OCI-LY7 (cell line): ENCODE data around the gene CREB3L1. TPM values are rescaled to one million over a fixed set of nuclear protein-coding genes. Genes with fewer than 3 reads are reported as not detected.

Experiments
- BruUV-seq: library from RNA; stranded (reverse); fragments of 400-500 nt; replicated peaks from 2 replicates; lab custom pipeline; 2021; lab: Mats Ljungman, UMichigan
- CTCF ChIA-PET: fragments of 300-600 bp; sonication (Branson Sonifier 250); formaldehyde crosslinking; loops from one replicate; lab custom pipeline; 2022; ENCODE audit warnings: antibody characterized with exemption; ENCODE audit not compliant: unreplicated experiment; lab: Charles Lee
- POLR2A ChIA-PET: fragments of 300-600 bp; sonication (Branson Sonifier 250); formaldehyde crosslinking; loops from one replicate; lab custom pipeline; 2022; ENCODE audit warnings: antibody characterized with exemption; lab: Charles Lee
- DNase-seq: peaks from one replicate; pipeline ENCODE4 v3.0.0-alpha.2; 2015; ENCODE audit warnings: low spot score
- H2AFZ ChIP-seq: fragments of 200-600 bp; sonication (generic), shearing (Covaris generic); 2 replicates; pipeline ENCODE4 v1.6.1; 2014; ENCODE audit warnings: mild to moderate bottlenecking, antibody characterized with exemption, low read length, moderate library complexity
- H3K27ac ChIP-seq: fragments of 200-600 bp; sonication (generic); 2 replicates; pipeline ENCODE4 v1.5.1; 2014; ENCODE audit warnings: mixed run types, low read depth, mild to moderate bottlenecking, moderate library complexity, low read length, inconsistent platforms; ENCODE audit not compliant: poor library complexity, severe bottlenecking
- H3K36me3 ChIP-seq: fragments of 200-600 bp; sonication (generic); 2 replicates; pipeline ENCODE4 v1.6.1; 2014; ENCODE audit warnings: mild to moderate bottlenecking, antibody characterized with exemption, low read length, moderate library complexity, mixed read lengths; ENCODE audit not compliant: insufficient read depth
- H3K4me1 ChIP-seq: fragments of 200-600 bp; sonication (generic); 2 replicates; pipeline ENCODE4 v1.5.1; 2014; ENCODE audit warnings: mild to moderate bottlenecking, low read length; ENCODE audit not compliant: insufficient read depth, poor library complexity, severe bottlenecking
- H3K4me2 ChIP-seq: fragments of 200-600 bp; sonication (generic); 2 replicates; pipeline ENCODE4 v1.6.1; 2014; ENCODE audit warnings: mild to moderate bottlenecking, low read length
- H3K4me3 ChIP-seq: fragments of 200-600 bp; sonication (generic); 2 replicates; pipeline ENCODE4 v1.5.1; 2014; ENCODE audit warnings: mild to moderate bottlenecking, low read depth, low read length; ENCODE audit not compliant: poor library complexity, severe bottlenecking
- H3K79me2 ChIP-seq: fragments of 200-600 bp; sonication (generic); 2 replicates; pipeline ENCODE4 v1.6.1; 2016; ENCODE audit warnings: low read depth, mild to moderate bottlenecking, low read length, moderate library complexity, mixed read lengths; ENCODE audit not compliant: insufficient read depth
- H3K9me2 ChIP-seq: fragments of 200-600 bp; sonication (generic); 2 replicates; pipeline ENCODE4 v1.6.1; 2016; ENCODE audit warnings: mild to moderate bottlenecking, low read length, mixed read lengths; ENCODE audit not compliant: insufficient read depth
- H3K9me3 ChIP-seq: fragments of 200-600 bp; sonication (generic); 2 replicates; pipeline ENCODE4 v1.6.1; 2014; ENCODE audit warnings: mild to moderate bottlenecking, mixed run types, low read length, mixed read lengths
- H4K20me1 ChIP-seq: fragments of 200-600 bp; sonication (generic); 2 replicates; pipeline ENCODE4 v1.6.1; 2014; ENCODE audit warnings: mild to moderate bottlenecking, antibody characterized with exemption, low read length, moderate library complexity, mixed read lengths; ENCODE audit not compliant: insufficient read depth
- CTCF ChIP-seq: fragments of 200-600 bp; sonication (generic); conservative IDR thresholded peaks from 2 replicates; pipeline ENCODE4 v1.5.1; 2014; ENCODE audit warnings: mild to moderate bottlenecking, antibody characterized with exemption, low read length, moderate library complexity, mixed read lengths
- EZH2phosphoT487 ChIP-seq: fragments of 200-600 bp; sonication (generic); IDR thresholded peaks from 2 replicates; pipeline ENCODE4 v1.6.1; 2018; ENCODE audit warnings: low read depth, borderline replicate concordance, mild to moderate bottlenecking, mixed run types, antibody characterized with exemption, low read length, moderate library complexity, mixed read lengths
- intact Hi-C: fragments of 100-400 bp; cut with micrococcal nuclease; formaldehyde crosslinking; loops from one replicate; pipeline ENCODE4 v1.10.0; 2022; ENCODE audit not compliant: unreplicated experiment
- total RNA-seq, 2 experiments: library from RNA; depleted of rRNA in 1 of 2; stranded (reverse); fragments of >200 nt in 1 of 2; shearing (Covaris generic) in 1 of 2; gene quantifications; 2 replicates each; pipeline ENCODE4 v1.2.3, GENCODE V29; 2014 to 2022

The CREB3L1 gene
- total RNA-seq, 2 experiments from 2014 or later, result 0.17 TPM; not detected in 1

- no peak overlapping the region for H3K27ac ChIP-seq
- no peak overlapping the region for H3K4me2 ChIP-seq
- DNase-seq, result no peak
- no peak overlapping the region for H2AFZ ChIP-seq
- intact Hi-C loops, result no loop called here
- ChIA-PET CTCF (no interaction called here), POLR2A (no interaction called here)
- H3K9me3 ChIP-seq, result no peaks in the 10 kb centered on the region
- H4K20me1 ChIP-seq, result no peaks in the 10 kb centered on the region
- TF ChIP-seq CTCF (no peak), EZH2phosphoT487 (no peak)
- H3K79me2 ChIP-seq, result no peaks in the 10 kb centered on the region
- no peaks in the 10 kb centered on the region for H3K36me3 ChIP-seq
- BruUV-seq, result no TSS peak
- H3K4me1 ChIP-seq, result no peaks in the 10 kb centered on the region
- no peak overlapping the region for H3K4me3 ChIP-seq
- no peaks in the 10 kb centered on the region for H3K9me2 ChIP-seq
Observed at GRCh38 chr11:46279126-46280099, 2.0 kb downstream of the CREB3L1 start.

GRCh38 chr11:46280706-46281105 is 3.2 kb downstream of the CREB3L1 start:
- CTCF ChIA-PET, result no interaction called here
- intact Hi-C loops, result no loop called here
- Histone ChIP-seq H3K9me3 (no peaks in the 10 kb centered on the region), H2AFZ (no peak overlapping the region), H4K20me1 (no peaks in the 10 kb centered on the region), H3K27ac (no peak overlapping the region), H3K4me2 (no peak overlapping the region), H3K4me1 (no peaks in the 10 kb centered on the region), H3K9me2 (no peaks in the 10 kb centered on the region), H3K36me3 (no peaks in the 10 kb centered on the region), H3K4me3 (no peak overlapping the region), H3K79me2 (no peaks in the 10 kb centered on the region)
- POLR2A ChIA-PET, result no interaction called here
- TF ChIP-seq CTCF, result no peak
- no peak for TF ChIP-seq EZH2phosphoT487
- DNase-seq, result no peak
- no TSS peak for BruUV-seq

GRCh38 chr11:46281371-46281831 is 3.9 kb downstream of the CREB3L1 start:
- Histone ChIP-seq H3K4me1 (no peaks in the 10 kb centered on the region), H3K27ac (no peak overlapping the region), H3K9me2 (no peaks in the 10 kb centered on the region), H3K79me2 (no peaks in the 10 kb centered on the region), H3K4me2 (no peak overlapping the region), H2AFZ (no peak overlapping the region), H3K36me3 (no peaks in the 10 kb centered on the region), H3K9me3 (no peaks in the 10 kb centered on the region), H4K20me1 (no peaks in the 10 kb centered on the region), H3K4me3 (no peak overlapping the region)
- intact Hi-C loops, result no loop called here
- BruUV-seq, result no TSS peak
- DNase-seq, result no peak
- POLR2A ChIA-PET, result no interaction called here
- CTCF ChIA-PET, result no interaction called here
- TF ChIP-seq CTCF, result no peak
- no peak for TF ChIP-seq EZH2phosphoT487
